HG03097 (cell line): ENCODE measurements around the gene MITF.

ENCODE experiments used
- ATAC-seq: cut with Tn5 transposase; IDR thresholded peaks from one replicate; pipeline ENCODE4 v1.9.1; 2021; ENCODE audit not compliant: unreplicated experiment, low FRiP score

The MITF gene

GRCh38 chr3:69753179-69753775 is 14.0 kb downstream of the MITF start:
- no peak for ATAC-seq

- ATAC-seq = no peak
These were observed 16.5 kb downstream of the MITF start for GRCh38 chr3:69755795-69756194.

DNA sequence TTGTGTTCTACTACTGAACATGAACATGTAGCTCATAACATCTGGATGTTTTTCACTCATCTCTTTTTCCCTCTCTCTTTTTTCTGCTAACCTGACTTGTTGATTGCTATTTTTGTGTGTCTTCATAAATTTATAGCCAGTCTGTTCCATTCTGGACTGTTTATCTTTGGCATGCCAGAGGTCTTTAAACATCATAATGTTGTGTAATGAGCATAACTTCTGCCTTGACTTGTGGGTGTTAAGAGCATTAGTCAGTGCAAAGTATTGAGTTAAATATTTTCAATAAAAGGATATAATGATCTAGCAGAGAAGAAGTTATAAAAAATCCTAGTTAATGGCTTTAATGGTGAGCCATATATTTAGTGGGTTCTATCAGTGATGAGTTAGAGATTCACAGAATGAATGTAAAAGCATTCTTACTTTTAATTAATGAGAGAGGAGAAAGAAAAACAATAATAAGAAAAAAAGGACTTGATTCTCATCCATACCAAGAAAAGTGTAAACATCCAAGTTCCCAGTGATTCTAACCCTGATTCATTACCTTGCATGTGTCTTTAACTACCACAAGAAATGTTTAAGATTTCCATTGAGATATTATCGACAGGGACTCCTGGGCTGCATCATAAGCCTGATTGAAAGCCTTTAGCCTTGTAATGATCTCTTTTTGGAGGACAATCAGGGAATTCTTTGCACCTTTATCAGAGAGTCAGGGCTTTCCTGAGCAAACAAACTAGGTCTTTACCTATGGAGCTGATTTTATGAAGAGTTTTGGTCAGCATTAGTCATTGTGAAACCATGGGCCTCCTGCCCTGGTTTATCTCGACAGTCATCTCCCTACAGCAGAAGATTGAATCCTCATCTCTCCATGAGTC is 22.9 kb downstream of the MITF start:
- ATAC-seq = no peak

GRCh38 chr3:69762768-69763229 is 23.5 kb downstream of the MITF start:
- ATAC-seq = no peak

DNA sequence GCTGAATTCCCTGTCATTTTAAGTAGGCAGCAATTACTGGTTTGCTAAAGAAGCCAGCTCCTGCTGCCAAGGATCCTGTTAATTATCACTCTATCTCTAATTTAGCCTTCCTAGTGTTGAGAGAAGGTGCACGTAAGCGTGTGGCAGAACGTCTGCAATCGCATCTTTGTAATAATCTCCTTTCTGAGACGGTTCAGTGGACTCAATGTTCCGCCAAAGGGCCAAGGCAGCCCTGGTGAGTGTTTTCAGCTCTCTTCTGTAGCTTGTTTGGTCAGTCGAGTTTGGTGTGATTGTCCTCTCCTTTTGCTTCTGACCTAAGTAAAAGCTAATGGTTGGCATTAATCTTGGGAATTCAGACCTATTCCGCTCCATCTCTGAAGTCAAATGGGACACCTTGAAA is 24.2 kb downstream of the MITF start:
- ATAC-seq = no peak

- no peak for ATAC-seq
These were observed 25.0 kb downstream of the MITF start for GRCh38 chr3:69764121-69764741.

- no peak for ATAC-seq
These were observed 25.6 kb downstream of the MITF start for GRCh38 chr3:69764861-69765260.

DNA sequence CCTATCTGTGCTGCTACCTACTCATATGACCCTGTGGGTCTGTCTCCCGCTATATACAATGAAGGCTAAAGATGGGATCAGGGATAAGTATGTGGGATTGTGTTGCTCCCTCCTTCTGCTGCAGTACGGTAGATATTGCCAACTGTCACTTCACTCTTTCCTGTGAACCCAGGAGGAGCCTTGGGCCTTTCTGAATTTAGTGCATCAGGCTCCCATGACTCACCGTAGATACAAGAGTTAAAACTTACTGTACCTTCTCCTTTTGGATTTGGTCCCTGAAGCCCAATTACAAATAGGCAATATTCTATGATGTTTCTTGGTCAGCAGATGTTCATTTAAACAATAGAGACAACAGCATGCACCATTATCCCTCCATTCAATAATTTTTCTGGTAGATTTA is 27.4 kb downstream of the MITF start:
- no peak for ATAC-seq

DNA sequence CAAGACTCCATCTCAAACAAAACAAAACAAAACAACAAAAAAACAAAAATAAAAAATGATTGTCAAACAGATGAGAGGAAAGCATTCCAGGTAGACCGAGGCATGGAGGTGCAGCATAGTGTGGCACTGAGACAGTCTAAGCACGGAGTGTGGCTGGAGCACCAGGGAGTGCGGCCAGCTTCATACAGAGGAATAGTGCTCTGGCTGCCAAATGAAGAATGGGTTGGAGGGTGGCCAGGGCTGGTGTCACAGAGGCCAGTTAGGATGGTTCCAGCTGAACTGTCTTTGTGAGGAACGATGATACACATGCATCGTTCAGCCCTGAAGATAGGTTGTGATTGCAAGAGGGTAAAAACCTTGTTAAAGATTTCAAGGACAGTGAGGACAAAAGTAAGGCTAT is 28.3 kb downstream of the MITF start:
- ATAC-seq = no peak

DNA sequence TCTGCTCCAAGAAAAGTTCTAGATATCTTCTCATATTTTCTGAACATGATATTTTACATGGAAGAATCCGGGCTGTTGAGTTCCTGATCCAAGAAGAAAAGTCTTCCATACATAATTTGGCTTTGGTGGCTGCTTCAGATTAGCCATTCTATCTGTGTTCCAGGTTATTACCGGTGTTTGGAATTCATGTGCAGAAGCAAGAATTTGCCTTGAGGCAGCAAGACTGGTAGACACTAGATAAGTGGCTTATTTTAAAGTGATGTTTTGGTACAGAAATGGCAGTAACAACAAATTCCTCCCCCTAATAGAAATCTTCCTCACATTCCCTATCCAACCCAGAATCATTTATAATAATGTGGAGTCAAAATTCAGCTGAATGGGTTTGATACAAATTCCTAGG is 29.2 kb downstream of the MITF start:
- no peak for ATAC-seq

DNA sequence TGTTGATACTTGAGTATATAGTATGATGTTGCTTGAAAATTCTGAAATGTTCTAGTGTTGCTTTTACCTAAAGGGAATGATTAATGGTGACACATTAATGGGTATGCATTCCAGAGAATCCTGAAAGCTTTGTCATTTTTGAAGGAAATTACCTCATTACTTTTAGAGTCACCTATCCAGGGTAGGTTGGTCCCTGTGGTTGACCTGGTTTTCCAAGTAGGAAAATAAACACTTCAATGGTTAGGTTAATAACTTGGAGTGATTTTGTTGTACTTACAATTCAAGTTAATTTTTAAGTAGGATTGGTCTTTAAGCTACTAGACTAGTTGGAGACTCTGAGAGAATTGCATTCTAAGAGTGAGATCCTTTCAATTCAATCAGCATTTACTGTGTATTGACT is 31.0 kb downstream of the MITF start:
- no peak for ATAC-seq

DNA sequence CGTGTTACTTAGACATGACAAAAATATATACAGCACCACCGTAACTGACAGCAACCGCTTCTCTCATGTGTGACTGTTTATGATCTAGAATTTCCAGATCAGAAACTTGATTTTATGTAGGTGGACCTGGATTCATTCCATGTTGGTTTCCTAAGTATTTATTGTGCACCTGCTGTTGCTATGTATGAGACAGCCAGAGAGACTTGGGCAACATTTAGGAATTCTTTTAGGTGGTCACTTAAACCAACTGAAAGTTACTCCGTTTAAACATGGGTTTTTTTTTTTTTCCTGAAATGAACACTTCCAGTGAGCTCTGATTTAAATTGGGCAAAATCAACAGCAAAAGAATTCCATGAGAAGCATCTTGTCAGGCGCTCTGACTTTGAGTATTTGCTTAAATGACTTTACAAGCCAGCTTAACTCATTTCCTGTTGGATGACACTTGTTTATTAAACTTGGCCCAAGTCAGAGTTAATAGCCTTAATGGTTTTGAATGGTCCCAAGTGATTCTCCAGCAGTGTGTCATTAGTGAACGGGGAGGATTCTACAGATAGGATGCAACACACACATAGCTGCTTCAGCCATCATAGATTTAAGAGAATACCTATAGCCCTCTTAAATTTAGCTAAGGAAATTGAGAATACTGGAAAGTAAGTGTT is 31.8 kb downstream of the MITF start:
- no peak for ATAC-seq

- ATAC-seq = no peak
These were observed 33.0 kb downstream of the MITF start for GRCh38 chr3:69772152-69772867.

GRCh38 chr3:69774029-69774428 is 34.8 kb downstream of the MITF start:
- no peak for ATAC-seq

- ATAC-seq = no peak
These were observed 36.5 kb downstream of the MITF start for GRCh38 chr3:69775751-69776150.

GRCh38 chr3:69776289-69776688 is 37.0 kb downstream of the MITF start:
- ATAC-seq = no peak

- no peak for ATAC-seq
These were observed 37.8 kb downstream of the MITF start for GRCh38 chr3:69776920-69777581.

GRCh38 chr3:69777582-69777967 is 38.3 kb downstream of the MITF start:
- no peak for ATAC-seq

DNA sequence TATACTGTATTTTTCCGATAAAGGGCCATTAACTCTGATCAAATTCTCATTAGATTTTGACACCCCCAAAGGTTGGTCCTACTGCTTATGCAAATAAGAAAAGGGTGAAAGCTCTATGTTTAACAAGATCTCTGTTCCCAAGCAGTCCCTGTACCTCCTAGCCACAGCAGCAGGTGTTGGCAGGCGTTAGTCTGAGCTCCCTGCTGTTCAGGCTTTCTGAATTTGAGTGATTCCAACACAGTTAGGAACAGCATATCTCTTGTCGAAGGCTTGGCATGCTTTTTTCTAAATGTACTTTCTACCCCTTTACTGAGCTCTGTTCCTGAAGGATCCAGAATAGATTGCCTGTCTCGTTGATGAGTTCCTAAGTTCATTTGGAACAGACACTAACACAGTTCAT is 42.3 kb downstream of the MITF start:
- ATAC-seq = no peak

DNA sequence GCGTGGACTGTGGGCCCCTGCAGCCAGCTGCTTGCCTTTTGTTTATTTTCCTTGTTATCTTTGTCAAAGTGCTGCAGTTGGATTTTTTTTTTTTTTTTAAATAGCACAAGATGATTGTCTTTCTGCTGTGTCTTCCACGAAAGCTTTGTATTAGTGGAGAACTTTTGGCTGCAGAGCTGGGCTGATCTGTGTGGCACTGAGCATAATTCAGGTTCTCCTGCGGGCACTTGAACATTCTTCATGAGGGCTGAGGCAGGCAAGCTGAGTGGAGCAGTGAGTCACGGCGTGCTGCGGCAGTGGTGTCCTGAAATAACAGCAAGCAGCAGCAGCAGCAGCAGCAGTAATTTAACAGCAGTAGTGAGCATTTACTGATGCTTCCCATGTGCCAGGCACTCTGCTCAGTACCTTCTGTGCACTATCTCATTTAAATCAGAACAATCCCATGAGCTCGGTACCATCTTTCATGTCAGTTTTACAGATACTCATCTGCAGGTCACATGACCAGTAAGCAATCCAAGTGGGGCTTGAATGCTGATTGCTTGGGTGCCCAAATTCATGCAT is 45.8 kb downstream of the MITF start:
- no peak for ATAC-seq
